ENCODE data around the gene VWA5B2. TPM values are rescaled to one million over a fixed set of nuclear protein-coding genes. Genes with fewer than 3 reads are reported as not detected.

VWA5B2 gene
- total and polyA plus RNA-seq, 2 of the 13 experiments (the other 11 are each of a cell fraction or from before 2014, with no cell fraction given), result 0.03 to 0.04 TPM

DNA sequence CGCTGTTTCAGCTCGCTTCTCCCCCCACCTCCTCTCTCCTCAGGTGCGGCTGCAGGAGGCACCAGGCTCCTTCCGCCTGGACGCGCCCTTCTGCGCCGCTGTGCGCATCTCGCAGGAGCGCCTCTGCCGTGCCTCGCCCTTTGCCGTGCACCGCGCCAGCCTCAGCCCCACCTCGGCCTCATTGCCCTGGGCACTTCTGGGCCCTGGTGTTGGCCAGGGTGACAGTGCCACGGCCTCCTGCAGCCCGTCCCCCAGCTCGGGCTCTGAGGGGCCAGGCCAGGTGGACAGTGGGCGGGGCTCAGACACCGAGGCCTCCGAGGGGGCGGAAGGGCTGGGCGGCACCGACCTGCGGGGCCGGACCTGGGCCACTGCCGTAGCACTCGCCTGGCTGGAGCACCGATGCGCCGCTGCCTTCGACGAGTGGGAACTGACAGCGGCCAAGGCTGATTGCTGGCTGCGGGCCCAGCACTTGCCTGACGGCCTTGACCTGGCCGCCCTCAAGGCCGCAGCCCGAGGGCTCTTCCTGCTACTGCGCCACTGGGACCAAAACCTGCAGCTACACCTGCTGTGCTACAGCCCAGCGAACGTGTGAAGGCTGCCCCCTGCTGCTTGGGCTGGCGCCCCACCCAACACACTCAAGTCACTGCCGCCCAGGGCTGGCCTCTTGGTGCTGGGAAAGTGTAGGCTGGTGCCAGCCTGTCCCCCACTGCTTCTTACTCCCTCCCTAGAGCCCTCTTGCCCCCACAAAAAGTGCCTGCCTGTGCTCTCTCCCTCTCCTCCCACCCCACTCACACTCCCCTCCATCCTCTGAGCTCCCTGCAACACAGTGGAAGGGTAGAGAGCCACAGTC is 12.3 kb downstream of the VWA5B2 start (continued):
- TF ChIP-seq, protein P1, sequence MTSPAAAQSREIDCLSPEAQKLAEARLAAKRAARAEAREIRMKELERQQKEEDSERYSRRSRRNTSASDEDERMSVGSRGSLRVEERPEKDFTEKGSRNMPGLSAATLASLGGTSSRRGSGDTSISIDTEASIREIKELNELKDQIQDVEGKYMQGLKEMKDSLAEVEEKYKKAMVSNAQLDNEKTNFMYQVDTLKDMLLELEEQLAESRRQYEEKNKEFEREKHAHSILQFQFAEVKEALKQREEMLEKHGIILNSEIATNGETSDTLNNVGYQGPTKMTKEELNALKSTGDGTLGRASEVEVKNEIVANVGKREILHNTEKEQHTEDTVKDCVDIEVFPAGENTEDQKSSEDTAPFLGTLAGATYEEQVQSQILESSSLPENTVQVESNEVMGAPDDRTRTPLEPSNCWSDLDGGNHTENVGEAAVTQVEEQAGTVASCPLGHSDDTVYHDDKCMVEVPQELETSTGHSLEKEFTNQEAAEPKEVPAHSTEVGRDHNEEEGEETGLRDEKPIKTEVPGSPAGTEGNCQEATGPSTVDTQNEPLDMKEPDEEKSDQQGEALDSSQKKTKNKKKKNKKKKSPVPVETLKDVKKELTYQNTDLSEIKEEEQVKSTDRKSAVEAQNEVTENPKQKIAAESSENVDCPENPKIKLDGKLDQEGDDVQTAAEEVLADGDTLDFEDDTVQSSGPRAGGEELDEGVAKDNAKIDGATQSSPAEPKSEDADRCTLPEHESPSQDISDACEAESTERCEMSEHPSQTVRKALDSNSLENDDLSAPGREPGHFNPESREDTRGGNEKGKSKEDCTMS (CRISPR knock-in tag; conservative IDR thresholded peaks at IDR 0.05), result no peak
- TF ChIP-seq THAP11 (CRISPR knock-in tag; IDR thresholded peaks at IDR 0.05) (peak; percentile 86), ZNF652 (CRISPR knock-in tag; IDR thresholded peaks at IDR 0.05; ENCODE audit: borderline replicate concordance, low read depth) (peak; percentile 54; the same call in 1 of the 2 replicates), GATA4 (IDR thresholded peaks at IDR 0.05; ENCODE audit: borderline replicate concordance, low read depth) (no peak), SAP130 (CRISPR knock-in tag; IDR thresholded peaks at IDR 0.05; ENCODE audit: low read depth) (peak; percentile 92), EZH2 (conservative IDR thresholded peaks at IDR 0.05; ENCODE audit: low read depth, low read length) (no peak), TEAD2 (CRISPR knock-in tag; IDR thresholded peaks at IDR 0.05) (no peak), NR2F1 (CRISPR knock-in tag; IDR thresholded peaks at IDR 0.05) (peak; percentile 98 to 99), ZNF317 (CRISPR knock-in tag; IDR thresholded peaks at IDR 0.05) (no peak), ARID2 (CRISPR knock-in tag; IDR thresholded peaks at IDR 0.05; ENCODE audit: borderline replicate concordance) (peak; percentile 42; the same call in 1 of the 2 replicates), ZNF552 (CRISPR knock-in tag; IDR thresholded peaks at IDR 0.05; ENCODE audit: borderline replicate concordance) (peak; percentile 94), ZNF83 (CRISPR knock-in tag; IDR thresholded peaks at IDR 0.05; ENCODE audit: borderline replicate concordance) (no peak; the same call in 1 of the 2 replicates), KDM5B (CRISPR knock-in tag; IDR thresholded peaks at IDR 0.05; ENCODE audit: borderline replicate concordance) (peak; percentile 42; the same call in 1 of the 2 replicates), CHD4 (IDR thresholded peaks at IDR 0.05; ENCODE audit: borderline replicate concordance, low read length) (no peak), NFIB (CRISPR knock-in tag; IDR thresholded peaks at IDR 0.05; ENCODE audit: borderline replicate concordance) (peak; percentile 76; the same call in 1 of the 2 replicates), MYC (CRISPR knock-in tag; IDR thresholded peaks at IDR 0.05; ENCODE audit: borderline replicate concordance) (peak; percentile 83), MBD4 (IDR thresholded peaks at IDR 0.05; ENCODE audit: borderline replicate concordance, low read length) (no peak), ZNF761 (CRISPR knock-in tag; conservative IDR thresholded peaks at IDR 0.05) (peak; percentile 96), SIX1 (CRISPR knock-in tag; IDR thresholded peaks at IDR 0.05; ENCODE audit: borderline replicate concordance) (peak; percentile 46; the same call in 1 of the 2 replicates), BRCA1 (CRISPR knock-in tag; IDR thresholded peaks at IDR 0.05) (peak; percentile 98), SOX6 (IDR thresholded peaks at IDR 0.05) (no peak), SOX6 (CRISPR knock-in tag; IDR thresholded peaks at IDR 0.05) (peak; percentile 88), DPF2 (CRISPR knock-in tag; IDR thresholded peaks at IDR 0.05; ENCODE audit: borderline replicate concordance, low read depth) (peak; percentile 64; the same call in 1 of the 2 replicates)
- TF ChIP-seq, protein P2, sequence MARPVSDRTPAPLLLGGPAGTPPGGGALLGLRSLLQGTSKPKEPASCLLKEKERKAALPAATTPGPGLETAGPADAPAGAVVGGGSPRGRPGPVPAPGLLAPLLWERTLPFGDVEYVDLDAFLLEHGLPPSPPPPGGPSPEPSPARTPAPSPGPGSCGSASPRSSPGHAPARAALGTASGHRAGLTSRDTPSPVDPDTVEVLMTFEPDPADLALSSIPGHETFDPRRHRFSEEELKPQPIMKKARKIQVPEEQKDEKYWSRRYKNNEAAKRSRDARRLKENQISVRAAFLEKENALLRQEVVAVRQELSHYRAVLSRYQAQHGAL (CRISPR knock-in tag; IDR thresholded peaks at IDR 0.05; ENCODE audit: not compliant biosample characterization), result peak; percentile 34
- TF ChIP-seq, protein P3, sequence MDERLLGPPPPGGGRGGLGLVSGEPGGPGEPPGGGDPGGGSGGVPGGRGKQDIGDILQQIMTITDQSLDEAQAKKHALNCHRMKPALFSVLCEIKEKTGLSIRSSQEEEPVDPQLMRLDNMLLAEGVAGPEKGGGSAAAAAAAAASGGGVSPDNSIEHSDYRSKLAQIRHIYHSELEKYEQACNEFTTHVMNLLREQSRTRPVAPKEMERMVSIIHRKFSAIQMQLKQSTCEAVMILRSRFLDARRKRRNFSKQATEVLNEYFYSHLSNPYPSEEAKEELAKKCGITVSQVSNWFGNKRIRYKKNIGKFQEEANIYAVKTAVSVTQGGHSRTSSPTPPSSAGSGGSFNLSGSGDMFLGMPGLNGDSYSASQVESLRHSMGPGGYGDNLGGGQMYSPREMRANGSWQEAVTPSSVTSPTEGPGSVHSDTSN (CRISPR knock-in tag; IDR thresholded peaks at IDR 0.05), result no peak

Measured in HepG2 (cell line).